Left lung (tissue), 10 donors: Measurements from ENCODE around the gene PLTP. TPM values are rescaled to one million over a fixed set of nuclear protein-coding genes. Genes with fewer than 3 reads are reported as not detected.

Experiments
- ATAC-seq: fragments of 200-7000 bp; cut with Tn5 transposase; one replicate; pipeline ENCODE4 v1.9.1; 2020; ENCODE audit warnings: moderate library complexity
- DNase-seq, 4 donors: peaks; one replicate each; pipeline ENCODE4 v3.0.0-alpha.2; 2013 to 2020
- H3K27ac ChIP-seq, 2 donors: fragments of 200-600 bp; sonication (generic) in 1 of 2; one replicate each; pipeline versions ENCODE4 v1.5.0 to v1.8.0; 2020 to 2021
- H3K27me3 ChIP-seq, 2 donors: fragments of 200-600 bp; sonication (generic) in 1 of 2; one replicate each; pipeline versions ENCODE4 v1.5.0 to v1.8.0; 2020 to 2021
- H3K36me3 ChIP-seq, 2 donors: fragments of 200-600 bp; sonication (generic) in 1 of 2; one replicate each; pipeline versions ENCODE4 v1.5.0 to v1.8.0; 2020 to 2021
- H3K4me1 ChIP-seq, 2 donors: fragments of 200-600 bp; one replicate each; pipeline ENCODE4 v1.8.0; 2021
- H3K4me3 ChIP-seq, 2 donors: fragments of 200-600 bp; sonication (generic) in 1 of 2; one replicate each; pipeline versions ENCODE4 v1.5.0 to v1.8.0; 2020 to 2021; ENCODE audit warnings: mild to moderate bottlenecking in 1 of 2
- H3K9me3 ChIP-seq, 2 donors: fragments of 200-600 bp; sonication (generic) in 1 of 2; one replicate each; pipeline versions ENCODE4 v1.5.0 to v1.8.0; 2020 to 2021
- CTCF ChIP-seq, 2 donors: fragments of 200-600 bp; sonication (generic) in 1 of 2; IDR thresholded peaks; one replicate each; pipeline versions ENCODE4 v1.5.0 to v1.8.0; 2021; ENCODE audit warnings: antibody characterized with exemption in 2 of 2
- intact Hi-C, 2 donors: fragments of 100-400 bp; cut with DNase I; formaldehyde crosslinking; loops; one replicate each; pipeline versions ENCODE4 v1.11.2 to v1.14.2; 2022
- polyA plus RNA-seq, 6 donors: library from polyadenylated mRNA; unstranded; fragments of 120-200 nt; gene quantifications; one replicate each; pipeline ENCODE4 v1.2.1, GENCODE V29; 2013; ENCODE audit not compliant: insufficient read length in 6 of 6
- total RNA-seq, 2 donors: library from RNA; stranded (reverse); fragmentation: NEBNext Ultra II Directional; extraction: Animal tissue kit (Norgen Biotek cat#: 25700); gene quantifications; one replicate each; pipeline ENCODE4 v1.2.1, GENCODE V29; 2021
- donor health status: DM: no; HTN: yes; CAD: no.
- donor health status: DM: no; HTN: no; CAD: no.

PLTP gene
- total and polyA plus RNA-seq, 8 donors: 42.6 to 172 (median 58.2) TPM

GRCh38 chr20:45872626-45873025, 39.3 kb downstream of the PLTP start:
- intact Hi-C loops: no loop called here
- no peaks in the 10 kb centered on the region for H3K9me3 ChIP-seq
- no peaks in the 10 kb centered on the region for H3K27me3 ChIP-seq

GRCh38 chr20:45867819-45868176, 44.2 kb downstream of the PLTP start:
- Histone ChIP-seq H3K4me1 (peaks cover 0 to 5% of the 10 kb centered on the region in 2 donors), H3K27me3 (no peaks in the 10 kb centered on the region), H3K27ac (no peak overlapping the region), H3K4me3 (no peak overlapping the region), H3K9me3 (no peaks in the 10 kb centered on the region), H3K36me3 (peaks cover 0 to 1% of the 10 kb centered on the region in 2 donors)
- no peak for TF ChIP-seq CTCF (IDR thresholded peaks at IDR 0.05)
- peak; percentile 74 for ATAC-seq
- no peak for DNase-seq
- intact Hi-C loops: no loop called here

More at GRCh38 chr20:45872626-45873025, 39.3 kb downstream of the PLTP start:
- DNase-seq (no peak), ATAC-seq (no peak)
- no peaks in the 10 kb centered on the region for H3K4me1 ChIP-seq
- peaks cover 0 to 16% of the 10 kb centered on the region in 2 donors for H3K36me3 ChIP-seq
- no peak overlapping the region for H3K4me3 ChIP-seq
- no peak for TF ChIP-seq CTCF (IDR thresholded peaks at IDR 0.05)
- no peak overlapping the region for H3K27ac ChIP-seq

- H3K9me3 ChIP-seq: no peaks in the 10 kb centered on the region
- ATAC-seq (peak; percentile 33), DNase-seq (no peak)
- intact Hi-C loops: no loop called here
- no peak overlapping the region for H3K4me3 ChIP-seq
- H3K27me3 ChIP-seq: no peaks in the 10 kb centered on the region
- no peaks in the 10 kb centered on the region for H3K36me3 ChIP-seq
- peaks cover 0 to 5% of the 10 kb centered on the region in 2 donors for H3K4me1 ChIP-seq
- no peak for TF ChIP-seq CTCF (IDR thresholded peaks at IDR 0.05)
- H3K27ac ChIP-seq: no peak overlapping the region
Observed at GRCh38 chr20:45867136-45867818, 44.7 kb downstream of the PLTP start.

GRCh38 chr20:45866454-45866853, 45.5 kb downstream of the PLTP start:
- Histone ChIP-seq H3K36me3 (no peaks in the 10 kb centered on the region), H3K27ac (no peak overlapping the region), H3K9me3 (no peaks in the 10 kb centered on the region), H3K4me1 (peaks cover 0 to 5% of the 10 kb centered on the region in 2 donors), H3K4me3 (no peak overlapping the region), H3K27me3 (no peaks in the 10 kb centered on the region)
- no peak for TF ChIP-seq CTCF (IDR thresholded peaks at IDR 0.05)
- ATAC-seq (no peak), DNase-seq (no peak)
- intact Hi-C loops: no loop called here

GRCh38 chr20:45863543-45864470, 48.1 kb downstream of the PLTP start:
- intact Hi-C loops: no loop called here
- TF ChIP-seq CTCF (IDR thresholded peaks at IDR 0.05): no peak

More at GRCh38 chr20:45863543-45864470, 48.1 kb downstream of the PLTP start:
- Histone ChIP-seq H3K4me3 (no peak overlapping the region), H3K27me3 (no peaks in the 10 kb centered on the region), H3K4me1 (peaks cover 0 to 7% of the 10 kb centered on the region in 2 donors), H3K27ac (no peak overlapping the region), H3K9me3 (no peaks in the 10 kb centered on the region), H3K36me3 (no peaks in the 10 kb centered on the region)
- DNase-seq (no peak), ATAC-seq (no peak)
